Endometrial microvascular endothelial cells (primary cell): Measurements from ENCODE around the gene INPP4A. TPM values are rescaled to one million over a fixed set of nuclear protein-coding genes. Genes with fewer than 3 reads are reported as not detected.

Source experiments
- in situ Hi-C: cut with HindIII; loops from 2 replicates; pipeline ENCODE4 v1.10.0; 2017; ENCODE audit warnings: low sequenced_read_pairs, low pct_unique_long_range_greater_than_20kb; ENCODE audit errors: inconsistent ontology term
- total RNA-seq: library from RNA; depleted of rRNA; stranded (reverse); fragments of >200 nt; gene quantifications from one replicate; pipeline ENCODE4 v1.2.3, GENCODE V29; 2015; ENCODE audit errors: inconsistent ontology term

INPP4A gene
- total RNA-seq, 1 donor from 2014 or later: 25.3 TPM

DNA sequence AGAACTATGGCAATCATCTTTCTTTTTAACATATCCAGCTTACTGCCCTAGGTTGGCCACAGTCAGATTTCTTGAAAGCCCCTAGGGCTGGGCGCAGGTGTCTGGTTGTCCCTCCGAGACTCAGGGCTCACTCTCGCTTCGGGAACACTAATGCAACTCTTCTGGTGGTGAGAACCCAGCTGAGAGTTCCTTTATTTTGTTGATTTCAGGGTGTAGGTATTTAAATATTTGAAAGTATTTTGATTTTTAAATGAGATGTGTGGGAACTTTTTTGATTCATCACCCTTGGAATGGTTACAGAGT lies 40.7 kb downstream of the INPP4A start:
- in situ Hi-C loops: no loop called here

GRCh38 chr2:98486374-98486981 lies 41.8 kb downstream of the INPP4A start:
- in situ Hi-C loops: no loop called here

DNA sequence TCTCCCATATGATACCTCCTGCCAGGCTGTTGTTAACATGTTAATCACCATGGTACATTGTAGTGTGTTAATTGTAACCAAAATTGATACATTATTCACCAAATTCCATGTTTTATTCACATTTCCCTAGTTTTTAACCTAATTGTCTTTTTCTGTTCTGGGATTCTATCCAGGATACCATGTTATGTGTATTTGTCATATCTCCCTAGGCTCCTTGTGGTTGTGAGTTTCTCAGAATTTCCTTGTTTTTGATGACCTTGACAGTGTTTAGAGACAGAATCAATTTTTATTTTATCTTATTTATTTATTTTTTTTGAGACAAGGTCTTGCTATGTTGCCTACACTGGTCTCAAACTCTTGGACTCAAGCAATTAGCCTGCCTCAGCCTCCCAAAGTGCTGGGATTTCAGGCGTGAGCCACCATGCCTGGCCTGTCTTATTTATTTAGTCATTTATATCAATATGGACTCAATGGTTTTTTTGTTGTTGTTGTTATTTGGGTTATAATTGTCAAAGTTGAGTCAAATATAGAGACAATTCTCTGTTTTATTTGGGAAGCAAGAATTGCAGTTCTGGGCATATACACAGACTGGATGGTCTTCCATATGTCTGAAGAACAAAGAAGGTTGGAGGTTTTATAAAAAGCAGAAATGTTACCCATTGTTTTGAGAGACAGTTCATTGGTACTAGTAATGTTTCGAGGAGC lies 42.6 kb downstream of the INPP4A start:
- in situ Hi-C loops: no loop called here

DNA sequence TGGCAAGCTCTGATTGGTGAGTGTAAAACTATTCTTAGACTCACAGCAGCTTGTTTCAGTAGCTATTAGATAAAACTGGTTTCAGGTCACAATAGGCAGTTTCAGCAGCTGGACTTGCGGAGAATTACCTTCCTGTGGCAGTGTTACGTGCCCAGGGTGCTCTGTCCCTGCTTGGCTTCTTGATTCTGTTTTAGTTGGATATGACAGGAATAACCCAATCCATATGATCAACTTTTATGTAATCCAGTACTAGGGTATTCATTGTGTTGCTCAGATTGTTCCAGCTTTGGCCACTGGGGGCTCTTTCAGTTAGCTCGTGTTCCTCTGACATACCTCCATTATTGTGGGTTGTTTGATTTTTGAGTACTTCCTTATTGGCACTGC lies 43.1 kb downstream of the INPP4A start:
- in situ Hi-C loops: no loop called here

DNA sequence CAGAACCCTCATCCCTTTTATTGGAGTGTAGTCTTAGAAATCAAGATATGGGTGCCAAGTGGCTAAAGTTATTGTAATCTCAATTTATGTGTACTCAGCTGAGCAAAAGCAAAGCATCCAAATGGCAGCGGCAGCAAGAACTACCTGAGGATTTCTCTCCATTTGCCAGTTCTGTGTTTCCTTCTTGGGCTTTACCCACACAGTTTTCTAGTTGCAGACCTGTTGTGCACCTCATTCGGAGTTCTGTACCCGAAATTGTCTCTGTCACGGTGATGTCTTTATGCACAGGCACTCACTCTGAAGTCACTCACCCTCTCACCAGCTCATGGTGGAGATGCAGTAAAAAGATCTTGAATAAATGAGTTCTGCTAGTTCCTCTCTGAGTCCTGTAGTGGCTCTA lies 43.6 kb downstream of the INPP4A start:
- in situ Hi-C loops: no loop called here

- in situ Hi-C loops: no loop called here
These were observed 44.8 kb downstream of the INPP4A start for GRCh38 chr2:98489486-98489885.

DNA sequence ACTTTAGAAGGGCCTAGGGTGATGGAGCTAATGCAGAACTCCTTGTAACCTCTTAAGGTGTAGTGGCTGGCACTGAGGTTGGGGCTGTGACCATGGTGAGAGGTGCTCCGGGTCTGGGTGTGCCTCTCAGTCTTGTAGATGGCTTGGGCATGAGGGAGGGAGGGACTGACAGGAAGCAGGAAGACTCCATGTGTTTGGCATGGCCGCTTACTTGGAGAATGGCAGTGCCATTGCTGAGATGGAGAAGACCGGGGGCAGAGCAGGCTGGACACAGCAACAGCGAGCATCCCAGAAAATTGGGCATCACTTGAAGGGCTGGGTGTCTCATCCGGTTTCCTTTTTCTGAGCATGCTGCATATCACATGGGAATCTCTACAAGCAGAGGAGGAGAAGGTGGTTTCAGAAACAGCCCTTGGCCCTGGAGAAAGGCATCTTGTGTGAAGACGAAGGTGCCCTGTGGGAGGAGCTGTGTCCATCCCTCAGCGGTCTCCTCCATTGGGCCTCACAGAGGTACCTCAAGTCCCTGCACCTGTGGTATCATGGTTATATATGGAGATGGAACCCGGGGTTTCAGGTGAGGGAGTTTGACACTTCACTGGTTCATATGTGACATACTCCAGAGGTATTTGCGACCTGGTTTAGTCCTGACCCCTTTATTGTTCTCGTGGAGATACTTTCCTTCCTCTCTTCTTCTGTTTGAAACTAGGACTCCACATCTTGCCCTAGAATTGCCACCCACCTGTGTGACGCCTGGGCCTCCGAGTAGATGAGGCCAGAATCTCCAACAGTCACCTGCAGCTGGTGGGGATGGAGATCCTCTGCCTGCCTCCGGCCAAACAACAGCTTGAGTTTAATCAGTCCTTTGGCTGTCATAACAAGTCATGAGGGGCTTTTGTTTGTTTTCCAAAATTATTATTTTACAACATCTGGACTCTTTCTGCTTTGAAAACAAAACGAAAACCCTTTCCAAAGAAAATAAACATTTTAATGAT lies 45.6 kb downstream of the INPP4A start:
- in situ Hi-C loops: no loop called here

- in situ Hi-C loops: no loop called here
These were observed 47.8 kb downstream of the INPP4A start for GRCh38 chr2:98492441-98492840.

GRCh38 chr2:98494699-98495098 lies 50.0 kb downstream of the INPP4A start:
- in situ Hi-C loops: no loop called here

DNA sequence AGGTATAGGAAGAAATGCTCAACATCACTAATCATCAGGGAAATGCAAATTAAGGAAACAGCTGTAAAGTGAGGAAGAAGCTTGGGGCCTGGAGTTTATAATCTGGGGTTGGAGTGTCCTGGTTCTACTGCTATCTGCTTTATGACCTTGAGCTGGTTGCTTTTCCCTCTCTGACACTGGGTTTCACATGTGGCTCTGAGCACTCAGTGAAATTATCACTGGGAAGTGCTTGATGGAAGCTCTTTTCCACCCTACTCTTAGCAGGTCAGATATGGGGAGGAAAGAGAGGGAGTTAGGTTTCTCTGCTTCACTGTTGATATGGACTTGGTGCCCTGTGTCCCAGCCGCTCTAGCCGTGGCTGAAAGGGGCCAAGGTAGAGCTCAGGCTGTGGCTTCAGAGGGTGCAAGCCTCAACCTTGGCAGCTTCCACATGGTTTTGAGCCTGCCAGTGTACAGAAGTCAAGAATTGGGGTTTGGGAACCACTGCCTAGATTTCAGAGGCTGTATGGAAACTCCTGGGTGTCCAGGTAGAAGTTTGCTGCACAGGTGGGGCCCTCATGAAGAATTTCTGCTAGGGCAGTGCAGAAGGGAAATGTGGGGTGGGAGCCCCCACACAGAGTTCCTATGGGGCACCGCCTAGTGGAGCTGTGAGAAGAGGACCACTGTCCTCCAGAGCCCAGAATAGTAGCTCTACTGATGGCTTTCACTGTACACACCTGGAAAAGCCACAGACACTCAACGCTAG lies 52.3 kb downstream of the INPP4A start:
- in situ Hi-C loops: no loop called here

- in situ Hi-C loops: no loop called here
These were observed 54.2 kb downstream of the INPP4A start for GRCh38 chr2:98498703-98499440.

- in situ Hi-C loops: no loop called here
These were observed 55.9 kb downstream of the INPP4A start for GRCh38 chr2:98500561-98500960.

DNA sequence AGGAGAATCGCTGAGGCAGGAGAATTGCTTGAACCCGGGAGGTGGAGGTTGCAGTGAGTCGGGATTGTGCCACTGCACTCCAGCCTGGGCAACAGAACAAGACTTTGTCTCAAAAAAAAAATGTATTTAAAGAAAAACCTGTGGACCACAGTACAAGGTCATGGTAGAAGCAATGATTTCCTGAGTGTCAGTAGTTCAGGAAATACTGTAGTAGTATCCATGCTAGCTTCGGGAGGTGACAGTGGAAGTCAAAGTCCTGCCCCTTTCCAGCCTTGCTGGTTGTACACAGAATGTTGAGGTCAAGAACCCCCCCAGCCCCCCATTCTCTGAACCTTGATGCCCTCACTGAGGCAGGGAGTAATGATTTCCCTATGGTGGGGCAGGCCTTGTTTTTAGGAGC lies 56.6 kb downstream of the INPP4A start:
- in situ Hi-C loops: no loop called here

DNA sequence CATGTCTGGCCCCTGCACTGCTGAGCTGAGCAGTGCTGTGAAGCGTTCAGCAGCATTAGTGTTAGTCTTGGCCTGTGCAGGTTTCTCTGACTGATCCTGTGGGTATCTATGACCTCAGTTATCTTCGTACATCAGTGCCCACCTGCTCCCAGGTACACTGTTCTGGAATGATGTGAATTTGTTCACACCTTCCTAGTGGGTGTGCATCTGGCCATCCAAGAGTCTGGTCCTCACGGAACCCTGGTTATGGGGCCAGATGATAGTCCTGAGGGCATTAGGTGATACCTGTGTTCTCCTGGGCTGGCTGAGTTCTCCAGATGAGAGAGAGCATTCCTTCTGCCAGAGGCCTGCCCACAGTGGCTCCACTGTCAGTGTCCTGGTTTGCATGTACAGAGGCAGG lies 57.2 kb downstream of the INPP4A start:
- in situ Hi-C loops: no loop called here

DNA sequence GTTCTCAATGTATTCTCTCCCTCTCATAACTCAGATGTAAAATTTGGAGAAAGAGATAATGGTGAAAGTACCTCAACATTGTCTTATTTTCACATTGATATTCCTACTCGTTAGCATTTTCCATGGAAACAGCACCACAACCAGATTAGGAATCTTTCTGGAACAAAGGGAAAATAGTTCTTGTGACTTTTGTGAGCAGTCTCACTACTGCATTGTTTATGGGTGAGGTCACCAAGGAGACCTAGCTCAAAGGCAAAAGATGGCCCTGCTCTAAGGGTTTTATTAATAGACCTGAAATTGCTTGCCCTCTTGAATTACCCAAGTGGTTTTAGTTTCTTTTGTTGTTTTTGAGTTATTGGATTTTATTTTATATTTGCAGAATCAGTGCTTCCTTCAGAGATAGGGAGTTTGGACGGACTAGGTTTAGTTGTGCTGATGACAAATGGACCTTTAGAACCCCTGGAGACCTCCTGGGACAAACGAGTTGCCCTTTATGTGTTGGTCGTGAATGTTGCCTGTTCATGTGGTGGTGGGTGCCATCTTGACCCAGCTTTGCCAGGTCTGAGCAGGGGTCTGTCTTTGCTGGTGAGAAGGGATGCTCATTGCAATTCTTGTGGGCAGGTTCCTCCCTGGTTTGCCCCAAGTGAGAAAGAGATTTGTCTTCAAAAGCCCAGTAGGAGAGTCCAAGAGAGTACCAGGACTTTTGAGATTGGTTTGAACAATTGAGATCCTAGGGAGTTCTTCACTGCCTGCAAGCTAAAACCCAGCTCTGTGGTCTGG lies 58.1 kb downstream of the INPP4A start:
- in situ Hi-C loops: no loop called here

GRCh38 chr2:98503481-98504105 lies 58.9 kb downstream of the INPP4A start:
- in situ Hi-C loops: no loop called here

- in situ Hi-C loops: no loop called here
These were observed 59.9 kb downstream of the INPP4A start for GRCh38 chr2:98504381-98505109.
